Mucosa of stomach (tissue), 1 donor: Measurements from ENCODE around the gene GJB6.
A peak's percentile ranks its signal among the peaks of the same experiment; 100 is the strongest.

Experiments used
- H3K27me3 ChIP-seq: one replicate; pipeline ENCODE4 v1.7.0; 2013; ENCODE audit warnings: mild to moderate bottlenecking, low read length; ENCODE audit not compliant: control insufficient read depth, insufficient read depth
- H3K36me3 ChIP-seq: one replicate; pipeline ENCODE4 v1.7.0; 2013; ENCODE audit warnings: low read length; ENCODE audit not compliant: control insufficient read depth, insufficient read depth
- H3K4me1 ChIP-seq: one replicate; pipeline ENCODE4 v1.7.0; 2013; ENCODE audit warnings: mild to moderate bottlenecking, low read length; ENCODE audit not compliant: control insufficient read depth, insufficient read depth
- H3K4me3 ChIP-seq: one replicate; pipeline ENCODE4 v1.7.0; 2013; ENCODE audit warnings: low read length
- H3K9ac ChIP-seq: one replicate; pipeline ENCODE4 v1.7.0; 2013; ENCODE audit warnings: mild to moderate bottlenecking, low read length, moderate library complexity
- H3K9me3 ChIP-seq: one replicate; pipeline ENCODE4 v1.7.0; 2013; ENCODE audit warnings: mild to moderate bottlenecking, low read length, moderate library complexity; ENCODE audit not compliant: control insufficient read depth
- donor health status: Pancreatic carcinoma.

Gene GJB6

DNA sequence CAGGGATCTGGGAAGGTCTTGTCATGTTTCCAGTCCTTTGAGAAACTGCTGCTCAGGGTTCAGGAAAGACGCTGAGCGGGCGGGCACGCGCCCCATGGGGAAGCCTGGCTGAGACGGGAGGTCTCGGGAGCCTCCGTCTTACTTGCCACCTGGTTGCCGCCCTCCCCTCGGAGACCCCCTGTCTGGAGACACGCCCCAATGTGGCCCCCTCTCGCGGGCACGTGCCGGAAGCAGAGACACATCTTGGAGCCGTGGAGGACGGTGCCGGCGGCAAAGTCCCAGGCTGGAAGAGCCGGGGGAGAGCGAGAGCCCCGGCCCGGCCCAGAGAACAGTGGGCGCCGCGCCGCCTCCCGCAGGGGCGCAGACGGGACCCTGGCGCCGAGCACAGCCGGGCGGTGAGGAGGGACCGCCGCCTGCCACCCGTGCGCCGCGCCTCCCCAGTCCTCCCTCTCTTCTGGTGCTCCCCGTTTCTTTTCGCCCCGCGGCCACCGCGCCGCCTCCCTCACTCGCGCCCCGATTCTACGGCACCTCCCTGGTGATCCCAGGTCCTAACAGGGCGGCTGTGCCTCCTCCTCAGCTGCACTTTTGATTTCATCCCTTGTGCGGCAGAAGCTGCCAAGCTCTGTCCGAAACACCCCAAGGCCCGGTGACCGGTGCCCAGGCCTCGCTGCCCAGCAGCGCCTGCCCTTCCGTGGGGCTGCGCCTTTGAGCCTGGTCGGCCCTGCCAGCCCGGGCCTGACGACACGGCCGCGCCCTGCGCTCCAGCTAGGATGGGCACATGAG is 54.9 kb downstream of the GJB6 start:
- Histone ChIP-seq H3K4me1 (peaks cover 21% of the 10 kb centered on the region), H3K27me3 (peaks cover 20% of the 10 kb centered on the region), H3K9ac (no peak overlapping the region), H3K36me3 (no peaks in the 10 kb centered on the region), H3K9me3 (no peaks in the 10 kb centered on the region), H3K4me3 (no peak overlapping the region)

DNA sequence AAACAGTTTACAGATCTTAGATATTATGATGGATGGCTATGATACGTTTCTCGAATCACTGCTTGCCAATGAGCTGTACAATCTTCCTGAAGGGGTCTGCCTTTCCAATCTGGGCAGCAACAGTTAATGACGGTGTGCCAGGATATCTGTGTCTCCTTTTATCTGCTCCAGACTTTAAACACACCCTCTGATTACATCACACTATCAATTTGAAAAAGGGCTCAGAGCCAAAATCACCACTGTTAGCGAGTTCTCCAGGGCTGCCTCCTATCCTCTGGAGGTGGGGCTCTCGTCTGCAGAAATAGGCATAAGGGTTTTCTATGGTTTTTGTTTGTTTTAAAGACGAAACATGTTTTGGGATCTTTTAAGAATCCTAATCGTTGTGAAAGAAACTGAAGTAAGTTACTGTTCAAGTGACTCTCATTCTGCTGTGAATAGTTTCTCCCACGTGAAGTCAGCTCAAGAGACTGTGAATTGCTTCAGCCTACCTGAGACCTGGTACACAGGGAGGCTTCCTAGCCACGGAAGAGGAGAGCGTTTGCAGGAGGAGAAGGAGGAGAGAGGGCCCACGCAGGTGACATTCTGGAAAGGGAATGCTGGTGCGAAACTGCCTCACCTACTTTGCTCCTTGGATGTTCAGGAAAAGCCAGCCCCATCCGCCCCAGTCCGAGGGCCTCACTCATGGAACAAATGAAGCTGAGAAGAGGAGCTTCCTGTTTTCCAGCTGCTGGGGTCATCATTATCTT is 56.0 kb downstream of the GJB6 start:
- peaks cover 20% of the 10 kb centered on the region for H3K27me3 ChIP-seq

DNA sequence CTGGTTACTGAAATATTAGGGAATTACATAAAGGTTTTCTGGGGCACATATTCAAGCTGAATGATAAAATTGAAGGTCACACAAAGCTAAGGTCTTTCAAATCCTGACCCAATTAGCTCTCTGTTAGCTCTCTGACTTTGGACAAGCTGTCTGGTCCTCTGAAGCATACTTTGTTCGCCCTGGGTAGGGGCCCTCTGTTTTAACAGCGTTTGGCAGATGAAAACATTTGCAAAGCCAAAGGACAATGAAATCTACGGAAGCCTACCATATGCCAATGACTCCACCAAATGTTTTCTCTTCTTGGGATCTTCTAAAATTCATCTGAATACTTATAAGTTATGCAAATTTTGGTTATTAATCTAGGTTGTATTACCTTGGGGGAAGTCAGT is 56.7 kb downstream of the GJB6 start:
- H3K4me1 ChIP-seq, result peaks cover 21% of the 10 kb centered on the region
- H3K4me3 ChIP-seq, result no peak overlapping the region
- no peaks in the 10 kb centered on the region for H3K9me3 ChIP-seq
- H3K27me3 ChIP-seq, result peaks cover 20% of the 10 kb centered on the region
- no peaks in the 10 kb centered on the region for H3K36me3 ChIP-seq
- peak overlapping the region; percentile 31 for H3K9ac ChIP-seq

More for the DNA sequence above, 56.0 kb downstream of the GJB6 start:
- Histone ChIP-seq H3K9me3 (no peaks in the 10 kb centered on the region), H3K9ac (no peak overlapping the region), H3K36me3 (no peaks in the 10 kb centered on the region), H3K4me3 (no peak overlapping the region), H3K4me1 (peaks cover 21% of the 10 kb centered on the region)

DNA sequence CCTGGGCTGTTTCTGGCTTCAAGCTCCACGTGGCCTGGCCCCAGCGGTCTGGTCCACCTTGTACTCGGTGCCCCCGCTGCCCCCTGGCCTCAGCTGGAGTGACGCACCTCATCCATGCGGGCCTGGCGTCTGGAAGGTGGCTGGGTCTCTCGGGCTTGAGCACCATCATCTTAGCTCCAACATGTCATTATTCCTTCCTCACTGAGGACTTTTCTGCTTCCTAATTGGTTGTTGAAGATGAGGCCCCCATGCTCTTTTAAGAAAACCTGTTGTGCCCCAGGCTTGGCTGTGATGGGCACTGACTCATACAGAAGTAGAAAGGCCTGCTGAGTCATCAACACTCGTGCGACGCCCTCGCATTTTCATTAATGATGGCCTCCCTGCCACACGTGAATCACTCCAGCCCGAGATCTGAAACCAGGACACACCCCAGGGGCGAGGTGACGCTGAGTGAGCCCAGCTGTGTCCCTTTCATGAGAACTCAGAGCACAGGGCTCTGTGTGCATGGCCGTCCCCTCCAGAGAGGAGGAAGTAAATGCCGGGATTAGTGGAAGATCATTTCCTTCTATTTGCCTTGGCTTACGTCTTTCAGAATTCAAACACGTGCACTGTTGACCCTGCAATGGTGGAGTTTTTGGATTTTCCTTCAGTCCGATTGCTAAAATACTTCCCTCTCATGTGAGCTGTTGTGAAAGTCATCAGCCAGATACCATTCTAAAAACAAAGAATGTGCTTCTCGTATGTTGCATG is 57.3 kb downstream of the GJB6 start:
- Histone ChIP-seq H3K4me1 (peaks cover 21% of the 10 kb centered on the region), H3K36me3 (no peaks in the 10 kb centered on the region), H3K4me3 (no peak overlapping the region), H3K9me3 (no peaks in the 10 kb centered on the region), H3K27me3 (peaks cover 20% of the 10 kb centered on the region), H3K9ac (peak overlapping the region; percentile 31)

DNA sequence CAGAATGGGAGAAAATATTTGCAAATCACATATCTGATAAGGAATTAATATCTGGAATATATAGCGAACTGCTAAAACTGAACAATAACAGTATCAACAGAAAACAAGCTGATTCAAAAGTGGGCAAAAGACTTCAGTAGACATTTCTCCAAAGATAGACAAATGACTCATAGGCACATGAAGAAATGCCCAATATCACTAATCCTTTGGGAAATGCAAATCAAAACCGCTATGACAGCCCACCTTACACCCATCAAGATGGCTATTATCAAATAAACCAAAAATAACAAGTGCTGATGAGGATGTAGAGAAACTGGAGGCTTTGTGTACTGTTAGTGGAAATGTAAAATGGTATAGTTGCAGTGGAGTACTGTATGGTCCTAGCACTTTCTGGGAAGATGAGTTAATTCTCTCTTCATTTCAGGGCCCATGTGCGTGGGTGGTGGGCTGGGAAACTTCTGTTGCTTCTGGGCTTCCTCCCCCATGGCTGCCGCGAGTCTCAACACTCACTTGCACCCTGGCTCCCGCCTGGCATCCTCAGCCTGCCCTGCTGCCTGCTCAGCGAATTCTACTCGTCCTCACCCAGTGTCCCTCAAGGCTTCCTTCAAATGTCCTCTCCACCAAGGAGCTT is 58.9 kb downstream of the GJB6 start:
- Histone ChIP-seq H3K4me1 (peaks cover 21% of the 10 kb centered on the region), H3K27me3 (peaks cover 15% of the 10 kb centered on the region)

More for the DNA sequence above, 58.9 kb downstream of the GJB6 start:
- H3K4me3 ChIP-seq, result no peak overlapping the region
- no peaks in the 10 kb centered on the region for H3K9me3 ChIP-seq
- no peak overlapping the region for H3K9ac ChIP-seq
- no peaks in the 10 kb centered on the region for H3K36me3 ChIP-seq
